ENCODE data around the gene ANKS1B. TPM values are rescaled to one million over a fixed set of nuclear protein-coding genes. Genes with fewer than 3 reads are reported as not detected.

ANKS1B gene
- polyA plus RNA-seq, 1 experiment, result 0.27 TPM

- H3K27me3 ChIP-seq (ENCODE audit: control insufficient read depth, insufficient read depth, low read length), result no peaks in the 10 kb centered on the region
- H3K36me3 ChIP-seq (ENCODE audit: control insufficient read depth, insufficient read depth, low read length), result no peaks in the 10 kb centered on the region
- TF ChIP-seq CTCF (IDR thresholded peaks at IDR 0.05; ENCODE audit: insufficient read depth, low read depth, low read length), result no peak
- DNase-seq (ENCODE audit: low read depth), result no peak
- POLR2A ChIA-PET, result no interaction called here
- CTCF ChIA-PET, result no interaction called here
- H3K4me3 ChIP-seq (ENCODE audit: low read depth, low read length), result no peak overlapping the region
Measured at GRCh38 chr12:99135376-99135775, 849.4 kb downstream of the ANKS1B start.

DNA sequence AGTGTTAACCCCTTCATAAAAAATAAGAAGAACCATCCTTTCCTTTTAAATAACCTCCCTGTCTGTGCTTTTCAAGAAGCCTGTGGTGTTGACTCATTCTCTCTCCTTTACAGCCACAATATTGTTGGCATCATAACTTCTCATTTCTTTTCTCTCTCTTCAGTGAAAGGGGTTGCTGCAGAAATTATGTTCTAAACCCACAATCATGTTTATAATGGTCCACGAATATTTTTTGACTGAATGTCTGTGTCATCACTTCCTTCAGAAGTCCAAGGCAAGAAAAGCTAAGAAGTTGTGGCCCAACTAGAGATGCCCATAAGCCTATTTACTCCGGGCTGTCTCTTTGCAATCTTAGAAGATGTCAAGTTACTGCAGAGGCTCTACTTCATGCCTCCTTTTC is 851.3 kb downstream of the ANKS1B start:
- TF ChIP-seq CTCF (IDR thresholded peaks at IDR 0.05; ENCODE audit: insufficient read depth, low read depth, low read length), result no peak
- DNase-seq (ENCODE audit: low read depth), result no peak

GRCh38 chr12:99131751-99132199 is 853.0 kb downstream of the ANKS1B start:
- TF ChIP-seq CTCF (IDR thresholded peaks at IDR 0.05; ENCODE audit: insufficient read depth, low read depth, low read length), result no peak
- ChIA-PET CTCF (no interaction called here), POLR2A (no interaction called here)
- Histone ChIP-seq H3K27me3 (ENCODE audit: control insufficient read depth, insufficient read depth, low read length) (no peaks in the 10 kb centered on the region), H3K36me3 (ENCODE audit: control insufficient read depth, insufficient read depth, low read length) (no peaks in the 10 kb centered on the region), H3K4me3 (ENCODE audit: low read depth, low read length) (no peak overlapping the region)
- no peak for DNase-seq (ENCODE audit: low read depth)

More for the DNA sequence above, 851.3 kb downstream of the ANKS1B start:
- Histone ChIP-seq H3K36me3 (ENCODE audit: control insufficient read depth, insufficient read depth, low read length) (no peaks in the 10 kb centered on the region), H3K4me3 (ENCODE audit: low read depth, low read length) (no peak overlapping the region), H3K27me3 (ENCODE audit: control insufficient read depth, insufficient read depth, low read length) (no peaks in the 10 kb centered on the region)
- ChIA-PET POLR2A (no interaction called here), CTCF (no interaction called here)

DNA sequence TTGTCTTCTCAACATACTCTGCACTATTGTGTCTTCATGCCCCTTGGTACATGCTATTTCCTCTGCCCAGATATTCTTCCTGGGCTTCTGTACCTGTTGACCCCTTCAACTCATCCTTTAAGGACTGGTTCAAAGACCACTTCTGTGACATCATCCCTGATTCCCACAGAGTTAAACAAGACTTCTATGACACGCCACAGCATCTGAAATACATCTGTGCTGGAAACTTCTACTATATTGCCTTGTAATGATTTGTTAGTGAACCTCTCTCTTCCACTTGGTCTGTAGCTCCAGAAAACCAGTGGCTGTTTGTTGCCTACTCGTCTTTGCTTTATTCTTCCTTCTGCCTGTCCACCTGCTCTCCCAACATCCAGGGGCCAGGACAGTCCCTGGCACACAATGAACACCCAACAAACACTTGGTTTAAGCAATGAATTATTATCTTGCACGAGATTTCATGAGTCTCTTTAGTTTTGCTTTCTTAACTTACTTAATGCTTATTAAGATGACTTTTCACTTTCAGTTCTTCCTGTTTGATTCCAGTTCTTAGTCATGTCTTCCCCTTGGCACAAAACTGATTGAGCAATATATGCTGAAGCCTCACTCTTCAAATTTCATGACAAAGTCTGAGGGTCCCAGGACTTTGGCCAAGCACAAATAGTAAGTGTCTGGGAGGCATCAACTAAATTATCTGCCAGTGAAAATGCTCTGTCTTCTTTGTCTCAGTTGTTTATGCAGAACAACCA is 853.8 kb downstream of the ANKS1B start:
- H3K4me3 ChIP-seq (ENCODE audit: low read depth, low read length), result no peak overlapping the region
- no peak for DNase-seq (ENCODE audit: low read depth)
- ChIA-PET CTCF (no interaction called here), POLR2A (no interaction called here)
- TF ChIP-seq CTCF (IDR thresholded peaks at IDR 0.05; ENCODE audit: insufficient read depth, low read depth, low read length), result no peak
- H3K36me3 ChIP-seq (ENCODE audit: control insufficient read depth, insufficient read depth, low read length), result no peaks in the 10 kb centered on the region
- H3K27me3 ChIP-seq (ENCODE audit: control insufficient read depth, insufficient read depth, low read length), result no peaks in the 10 kb centered on the region

GRCh38 chr12:99128246-99128802 is 856.4 kb downstream of the ANKS1B start:
- POLR2A ChIA-PET, result no interaction called here
- no peak for DNase-seq (ENCODE audit: low read depth)

More at GRCh38 chr12:99128246-99128802, 856.4 kb downstream of the ANKS1B start:
- CTCF ChIA-PET, result no interaction called here
- Histone ChIP-seq H3K36me3 (ENCODE audit: control insufficient read depth, insufficient read depth, low read length) (no peaks in the 10 kb centered on the region), H3K27me3 (ENCODE audit: control insufficient read depth, insufficient read depth, low read length) (no peaks in the 10 kb centered on the region), H3K4me3 (ENCODE audit: low read depth, low read length) (no peak overlapping the region)
- no peak for TF ChIP-seq CTCF (IDR thresholded peaks at IDR 0.05; ENCODE audit: insufficient read depth, low read depth, low read length)
